Left ventricle myocardium inferior (tissue), 1 donor: ENCODE data around the gene HBP1. TPM values are rescaled to one million over a fixed set of nuclear protein-coding genes. Genes with fewer than 3 reads are reported as not detected.

Source experiments
- DNase-seq: peaks from one replicate; pipeline ENCODE4 v3.0.0-alpha.2; 2020
- H3K27ac ChIP-seq: fragments of 200-600 bp; replicated peaks from 2 replicates; pipeline ENCODE4 v1.8.0; 2021
- H3K27me3 ChIP-seq: fragments of 200-600 bp; 2 replicates; pipeline ENCODE4 v1.8.0; 2021; ENCODE audit warnings: low read depth
- H3K36me3 ChIP-seq: fragments of 200-600 bp; 2 replicates; pipeline ENCODE4 v1.8.0; 2021
- H3K4me1 ChIP-seq: fragments of 200-600 bp; 2 replicates; pipeline ENCODE4 v1.8.0; 2021
- H3K4me3 ChIP-seq: fragments of 200-600 bp; 2 replicates; pipeline ENCODE4 v1.8.0; 2021; ENCODE audit warnings: mild to moderate bottlenecking, moderate library complexity
- H3K9me3 ChIP-seq: fragments of 200-600 bp; replicated peaks from 2 replicates; pipeline ENCODE4 v1.8.0; 2021
- intact Hi-C: fragments of 100-400 bp; cut with micrococcal nuclease; formaldehyde crosslinking; loops from one replicate; pipeline ENCODE4 v1.11.0; 2022
- total RNA-seq: library from RNA; stranded (reverse); fragmentation: NEBNext Ultra II Directional; extraction: Animal tissue kit (Norgen Biotek cat#: 25700); gene quantifications from one replicate; pipeline ENCODE4 v1.2.1, GENCODE V29; 2021
- TF ChIP-seq, protein P1 (sequence below): fragments of 200-600 bp; IDR thresholded peaks from 2 replicates; pipeline ENCODE4 v1.8.0; 2021; ENCODE audit warnings: antibody characterized with exemption, mild to moderate bottlenecking, borderline replicate concordance
- donor health status: DM: no; HTN: yes; CAD: no; lungs with severe emphysema.

The HBP1 gene
- total RNA-seq, 1 donor from 2014 or later, result 56.9 TPM

DNA sequence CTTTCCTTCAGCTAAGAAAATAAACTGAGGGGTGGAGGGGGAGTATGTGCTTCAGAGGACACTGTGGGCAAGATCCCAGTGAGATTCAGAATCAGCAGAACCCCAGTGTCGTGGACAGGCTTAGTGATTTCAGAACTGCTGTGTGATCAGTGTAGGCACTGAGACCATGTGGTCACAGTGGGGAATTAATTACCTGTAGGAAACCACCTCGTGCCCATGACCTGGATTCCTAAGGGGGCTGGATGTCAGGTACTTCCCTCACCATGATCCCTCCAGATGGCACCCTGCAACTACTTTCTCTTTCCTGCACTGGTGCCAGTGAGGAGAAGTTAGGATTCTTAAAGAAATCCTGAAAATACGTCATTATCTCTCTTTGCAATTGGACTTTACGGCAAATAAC lies 64.4 kb downstream of the HBP1 start:
- peak overlapping the region; percentile 67 for H3K27ac ChIP-seq
- no peak for DNase-seq
- H3K36me3 ChIP-seq, result peaks cover 14% of the 10 kb centered on the region
- H3K27me3 ChIP-seq, result no peaks in the 10 kb centered on the region
- TF ChIP-seq, protein P1, sequence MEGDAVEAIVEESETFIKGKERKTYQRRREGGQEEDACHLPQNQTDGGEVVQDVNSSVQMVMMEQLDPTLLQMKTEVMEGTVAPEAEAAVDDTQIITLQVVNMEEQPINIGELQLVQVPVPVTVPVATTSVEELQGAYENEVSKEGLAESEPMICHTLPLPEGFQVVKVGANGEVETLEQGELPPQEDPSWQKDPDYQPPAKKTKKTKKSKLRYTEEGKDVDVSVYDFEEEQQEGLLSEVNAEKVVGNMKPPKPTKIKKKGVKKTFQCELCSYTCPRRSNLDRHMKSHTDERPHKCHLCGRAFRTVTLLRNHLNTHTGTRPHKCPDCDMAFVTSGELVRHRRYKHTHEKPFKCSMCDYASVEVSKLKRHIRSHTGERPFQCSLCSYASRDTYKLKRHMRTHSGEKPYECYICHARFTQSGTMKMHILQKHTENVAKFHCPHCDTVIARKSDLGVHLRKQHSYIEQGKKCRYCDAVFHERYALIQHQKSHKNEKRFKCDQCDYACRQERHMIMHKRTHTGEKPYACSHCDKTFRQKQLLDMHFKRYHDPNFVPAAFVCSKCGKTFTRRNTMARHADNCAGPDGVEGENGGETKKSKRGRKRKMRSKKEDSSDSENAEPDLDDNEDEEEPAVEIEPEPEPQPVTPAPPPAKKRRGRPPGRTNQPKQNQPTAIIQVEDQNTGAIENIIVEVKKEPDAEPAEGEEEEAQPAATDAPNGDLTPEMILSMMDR, result no peak
- no peaks in the 10 kb centered on the region for H3K9me3 ChIP-seq
- peaks cover 51% of the 10 kb centered on the region for H3K4me1 ChIP-seq
- H3K4me3 ChIP-seq, result no peak overlapping the region
- intact Hi-C loops, result no loop called here

DNA sequence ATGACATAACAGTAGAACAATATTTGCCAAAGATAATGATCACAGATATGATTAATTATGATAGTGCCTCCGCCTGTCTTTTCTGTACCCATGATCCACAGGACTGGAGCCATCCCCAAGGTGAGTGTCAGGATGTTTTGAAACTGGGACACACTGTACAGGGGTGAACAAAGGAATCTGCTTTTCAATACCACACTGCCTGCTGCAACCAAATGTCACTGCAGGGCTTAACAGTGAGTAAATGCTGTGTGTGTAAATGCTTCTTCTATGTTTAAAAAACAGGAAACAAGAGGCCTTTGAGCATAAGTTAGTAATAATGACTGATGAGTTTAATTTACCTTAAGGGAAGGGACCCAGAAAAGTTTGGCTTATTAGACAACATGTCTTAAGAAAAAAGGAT lies 65.2 kb downstream of the HBP1 start:
- H3K9me3 ChIP-seq, result no peaks in the 10 kb centered on the region
- H3K27ac ChIP-seq, result peak overlapping the region; percentile 67
- H3K36me3 ChIP-seq, result peaks cover 9% of the 10 kb centered on the region
- intact Hi-C loops, result no loop called here
- TF ChIP-seq, protein P1, result no peak
- no peaks in the 10 kb centered on the region for H3K27me3 ChIP-seq
- H3K4me1 ChIP-seq, result peaks cover 54% of the 10 kb centered on the region
- DNase-seq, result no peak
- no peak overlapping the region for H3K4me3 ChIP-seq

DNA sequence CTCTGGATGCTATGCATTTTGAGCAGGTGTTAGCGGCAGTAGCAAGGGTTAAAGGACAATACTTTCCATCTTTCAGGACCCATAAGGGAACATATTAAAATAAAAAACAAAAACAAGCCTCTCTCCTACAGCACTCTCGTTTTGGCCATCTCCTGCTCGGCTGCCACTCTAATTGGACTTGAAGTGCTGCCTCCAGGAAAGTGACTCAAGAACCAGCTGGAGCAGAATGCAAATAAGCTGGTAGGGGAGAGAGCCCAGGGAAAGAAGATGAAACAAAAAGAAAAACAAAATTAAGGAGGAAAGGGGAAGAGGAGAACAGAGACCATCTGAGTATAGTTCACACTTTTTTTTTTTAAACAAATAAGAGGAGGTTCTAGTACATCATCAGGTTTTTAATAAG lies 65.6 kb downstream of the HBP1 start:
- TF ChIP-seq, protein P1, result no peak
- no peaks in the 10 kb centered on the region for H3K27me3 ChIP-seq
- peaks cover 54% of the 10 kb centered on the region for H3K4me1 ChIP-seq
- H3K9me3 ChIP-seq, result no peaks in the 10 kb centered on the region
- peaks cover 4% of the 10 kb centered on the region for H3K36me3 ChIP-seq
- H3K27ac ChIP-seq, result peak overlapping the region; percentile 67
- intact Hi-C loops, result no loop called here
- H3K4me3 ChIP-seq, result no peak overlapping the region
- no peak for DNase-seq

DNA sequence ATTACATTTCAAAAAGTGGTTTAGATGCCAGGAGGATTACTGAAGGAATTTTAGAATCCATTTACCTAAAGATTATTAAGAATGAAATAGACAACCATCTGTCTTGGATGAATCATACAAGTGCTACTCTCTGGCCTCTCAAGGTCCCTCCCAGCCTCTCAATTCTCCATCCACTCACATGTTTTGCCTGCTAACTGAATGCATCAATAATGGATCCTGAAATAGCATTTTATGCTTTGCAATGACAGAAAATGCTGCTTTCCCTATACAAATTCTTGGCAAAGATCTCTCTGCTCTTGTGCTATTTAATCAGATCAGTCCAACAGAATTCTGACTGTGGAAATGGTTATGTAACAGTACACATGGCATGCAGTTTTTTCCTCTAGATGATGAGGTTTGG lies 68.1 kb downstream of the HBP1 start:
- DNase-seq, result no peak
- Histone ChIP-seq H3K9me3 (no peaks in the 10 kb centered on the region), H3K36me3 (no peaks in the 10 kb centered on the region), H3K27ac (peak overlapping the region; percentile 67), H3K4me1 (peaks cover 54% of the 10 kb centered on the region), H3K4me3 (no peak overlapping the region), H3K27me3 (no peaks in the 10 kb centered on the region)
- TF ChIP-seq, protein P1, result no peak
- intact Hi-C loops, result no loop called here

DNA sequence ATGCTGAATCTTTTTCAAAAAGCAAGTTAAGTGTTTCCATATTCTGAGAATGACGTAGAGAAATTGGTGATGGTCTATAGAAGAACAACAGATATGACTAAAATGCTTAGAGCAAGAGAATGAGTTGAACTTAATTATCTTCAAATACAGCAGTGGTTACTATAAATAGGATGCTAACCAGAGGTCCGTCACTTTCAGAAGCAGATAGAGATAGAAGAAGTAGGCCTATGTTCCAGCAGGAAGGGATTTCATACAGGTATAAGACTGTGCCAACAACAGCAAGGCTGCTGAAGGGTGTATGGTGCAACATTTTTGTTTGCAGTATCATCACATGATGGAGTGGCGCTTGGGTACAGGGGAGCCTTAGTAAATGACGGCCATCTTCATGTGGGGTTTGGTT lies 68.6 kb downstream of the HBP1 start:
- Histone ChIP-seq H3K27me3 (no peaks in the 10 kb centered on the region), H3K36me3 (no peaks in the 10 kb centered on the region), H3K9me3 (no peaks in the 10 kb centered on the region), H3K4me3 (no peak overlapping the region), H3K4me1 (peaks cover 59% of the 10 kb centered on the region), H3K27ac (peak overlapping the region; percentile 67)
- intact Hi-C loops, result no loop called here
- DNase-seq, result no peak
- TF ChIP-seq, protein P1, result no peak

DNA sequence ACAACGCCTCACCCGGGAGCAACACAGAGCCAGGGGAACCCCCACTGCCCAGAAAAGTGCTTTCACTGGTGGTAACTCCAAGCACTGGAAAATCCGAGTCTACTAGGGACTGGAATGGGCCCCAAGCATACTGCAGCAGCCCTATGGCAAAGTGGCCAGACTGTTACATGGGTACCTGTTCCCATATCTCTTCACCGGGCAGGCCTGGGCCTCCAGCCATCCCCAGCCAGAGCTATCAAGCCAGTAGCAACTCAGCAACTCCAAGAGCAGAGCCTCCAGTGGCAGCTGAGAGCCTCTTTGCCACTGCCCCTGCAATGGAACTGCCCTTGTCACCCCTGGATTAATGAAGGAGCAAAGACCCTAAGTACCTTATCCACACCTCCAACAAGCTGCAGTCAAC lies 73.5 kb downstream of the HBP1 start:
- Histone ChIP-seq H3K36me3 (peaks cover 22% of the 10 kb centered on the region), H3K4me3 (no peak overlapping the region), H3K9me3 (peaks cover 22% of the 10 kb centered on the region), H3K4me1 (peaks cover 18% of the 10 kb centered on the region), H3K27me3 (no peaks in the 10 kb centered on the region), H3K27ac (peak overlapping the region; percentile 36)
- TF ChIP-seq, protein P1, result no peak
- intact Hi-C loops, result no loop called here
- peak; percentile 24 for DNase-seq
